Tibial nerve (tissue), 4 donors: ENCODE results near the gene KAZN.

Source experiments
- EP300 ChIP-seq, 2 donors: sonication (generic); formaldehyde crosslinking; IDR thresholded peaks; one replicate each; pipeline ENCODE4 v1.6.1; 2017; ENCODE audit warnings: antibody characterized with exemption in 2 of 2, mild to moderate bottlenecking in 1 of 2
- POLR2A ChIP-seq, 2 donors: fragments of 450-650 bp; IDR thresholded peaks; one replicate each; pipeline ENCODE4 v1.6.1; 2017; ENCODE audit warnings: antibody characterized with exemption in 2 of 2, mild to moderate bottlenecking in 2 of 2, moderate library complexity in 2 of 2
- TF ChIP-seq, protein P1 (sequence below), 5 experiments: fragments of 200-600 bp in 3 of 5; fragments of 450-650 bp in 2 of 5; sonication (generic) in 3 of 5; IDR thresholded peaks; one replicate each; pipeline ENCODE4 v1.5.1; 2016 to 2019; ENCODE audit warnings: antibody characterized with exemption in 5 of 5, mild to moderate bottlenecking in 3 of 5, moderate library complexity in 2 of 5

DNA sequence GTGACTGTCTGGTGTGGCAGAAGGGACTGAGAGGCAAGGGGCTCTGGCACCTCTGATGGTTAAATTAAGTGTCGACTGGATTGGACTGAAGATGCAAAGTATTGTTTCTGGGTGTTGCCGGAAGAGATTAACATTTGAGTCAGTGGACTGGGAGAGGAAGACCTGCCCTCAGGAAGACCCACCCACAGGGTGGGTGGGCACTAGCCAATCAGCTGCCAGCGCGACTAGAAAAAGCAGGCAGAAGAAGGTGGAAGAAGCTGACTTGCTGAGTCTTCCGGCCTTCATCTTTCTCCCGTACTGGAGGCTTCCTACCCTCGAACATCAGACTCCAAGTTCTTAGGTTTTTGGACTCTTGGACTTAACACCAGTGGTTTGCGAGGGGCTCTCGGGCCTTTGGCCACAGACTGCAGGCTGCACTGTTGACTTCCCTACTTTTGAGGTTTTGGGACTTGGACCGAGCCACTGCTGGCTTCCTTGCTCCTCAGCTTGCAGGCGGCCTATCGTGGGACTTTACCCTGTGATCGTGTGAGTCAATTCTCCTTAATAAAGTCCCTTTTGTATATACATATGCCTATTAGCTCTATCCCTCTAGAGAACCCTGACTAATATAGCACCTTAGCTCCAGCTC, 79.6 kb downstream of the KAZN start:
- no peak for TF ChIP-seq POLR2A (IDR thresholded peaks at IDR 0.05)
- TF ChIP-seq, protein P1, sequence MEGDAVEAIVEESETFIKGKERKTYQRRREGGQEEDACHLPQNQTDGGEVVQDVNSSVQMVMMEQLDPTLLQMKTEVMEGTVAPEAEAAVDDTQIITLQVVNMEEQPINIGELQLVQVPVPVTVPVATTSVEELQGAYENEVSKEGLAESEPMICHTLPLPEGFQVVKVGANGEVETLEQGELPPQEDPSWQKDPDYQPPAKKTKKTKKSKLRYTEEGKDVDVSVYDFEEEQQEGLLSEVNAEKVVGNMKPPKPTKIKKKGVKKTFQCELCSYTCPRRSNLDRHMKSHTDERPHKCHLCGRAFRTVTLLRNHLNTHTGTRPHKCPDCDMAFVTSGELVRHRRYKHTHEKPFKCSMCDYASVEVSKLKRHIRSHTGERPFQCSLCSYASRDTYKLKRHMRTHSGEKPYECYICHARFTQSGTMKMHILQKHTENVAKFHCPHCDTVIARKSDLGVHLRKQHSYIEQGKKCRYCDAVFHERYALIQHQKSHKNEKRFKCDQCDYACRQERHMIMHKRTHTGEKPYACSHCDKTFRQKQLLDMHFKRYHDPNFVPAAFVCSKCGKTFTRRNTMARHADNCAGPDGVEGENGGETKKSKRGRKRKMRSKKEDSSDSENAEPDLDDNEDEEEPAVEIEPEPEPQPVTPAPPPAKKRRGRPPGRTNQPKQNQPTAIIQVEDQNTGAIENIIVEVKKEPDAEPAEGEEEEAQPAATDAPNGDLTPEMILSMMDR (IDR thresholded peaks at IDR 0.05) = no peak
- no peak for TF ChIP-seq EP300 (IDR thresholded peaks at IDR 0.05)
